ENCODE data around the gene ABHD16A.
"Not testable (repeated sequence)": the region's sequence is repeated elsewhere in the genome, so short reads cannot be mapped to it uniquely, and the experiment has no call there.

Gene ABHD16A

GRCh38 chr6:31713991-31714684, 11.0 kb upstream of the ABHD16A start:
- no peak for DNase-seq

- DNase-seq: no peak
These were observed 10.3 kb upstream of the ABHD16A start for GRCh38 chr6:31713465-31713864.

GRCh38 chr6:31712296-31712695, 9.2 kb upstream of the ABHD16A start:
- DNase-seq: no peak

GRCh38 chr6:31711233-31711632, 8.1 kb upstream of the ABHD16A start:
- no peak for DNase-seq

GRCh38 chr6:31710523-31711219, 7.5 kb upstream of the ABHD16A start:
- DNase-seq: no peak

- not testable (repeated sequence) for DNase-seq
These were observed 6.0 kb upstream of the ABHD16A start for GRCh38 chr6:31709157-31709556.

GRCh38 chr6:31708224-31708623, 5.1 kb upstream of the ABHD16A start:
- no peak for DNase-seq

- no peak for DNase-seq
These were observed 4.6 kb upstream of the ABHD16A start for GRCh38 chr6:31707701-31708100.

- DNase-seq: no peak
These were observed 3.5 kb upstream of the ABHD16A start, which contains the start of gene LY6G6F for GRCh38 chr6:31706599-31706998. LY6G6F (plus strand) TSS chr6:31706866; CDS start chr6:31706907, 41 bp downstream.

- DNase-seq: no peak
These were observed 2.8 kb upstream of the ABHD16A start for GRCh38 chr6:31705931-31706330.

- DNase-seq: no peak
These were observed 712 bp downstream of the ABHD16A start for GRCh38 chr6:31702405-31702818.

- DNase-seq: peak; percentile 71
These were observed 1.3 kb downstream of the ABHD16A start for GRCh38 chr6:31701666-31702404.

GRCh38 chr6:31700740-31701401, 2.3 kb downstream of the ABHD16A start:
- no peak for DNase-seq

GRCh38 chr6:31697555-31697954, 5.6 kb downstream of the ABHD16A start:
- DNase-seq: no peak

- no peak for DNase-seq
These were observed 9.6 kb downstream of the ABHD16A start for GRCh38 chr6:31693535-31693934.

- no peak for DNase-seq
These were observed 10.2 kb downstream of the ABHD16A start for GRCh38 chr6:31692886-31693285.

- no peak for DNase-seq
These were observed 10.8 kb downstream of the ABHD16A start for GRCh38 chr6:31692353-31692752.

GRCh38 chr6:31691564-31692108, 11.5 kb downstream of the ABHD16A start:
- DNase-seq: no peak

GRCh38 chr6:31691078-31691463, 12.1 kb downstream of the ABHD16A start:
- DNase-seq: no peak

GRCh38 chr6:31690231-31691077, 12.7 kb downstream of the ABHD16A start:
- no peak for DNase-seq

GRCh38 chr6:31689249-31690110, 13.6 kb downstream of the ABHD16A start:
- DNase-seq: no peak

Measured in SHP77 (cell line).